ENCODE measurements around the gene JAZF1.

JAZF1 gene

DNA sequence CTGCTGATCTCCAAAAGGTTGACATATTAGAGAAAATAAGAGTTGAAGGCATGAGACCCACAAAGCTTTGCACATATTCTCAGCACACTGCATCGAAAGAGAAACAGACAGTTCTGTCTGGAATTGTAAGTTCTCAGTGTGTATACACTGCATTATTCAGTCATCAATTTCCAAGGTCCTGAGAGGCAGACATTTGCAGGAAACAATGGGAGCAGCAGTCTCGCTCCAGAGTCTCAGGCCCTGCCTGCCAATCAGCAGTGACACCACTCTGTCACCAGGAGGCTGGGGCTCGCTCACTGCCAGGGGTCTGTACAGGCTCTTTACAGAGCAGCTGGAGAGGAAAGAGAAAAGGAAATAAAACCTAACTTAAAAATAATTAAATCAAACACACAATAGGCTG, 36.3 kb downstream of the JAZF1 start:
- TF ChIP-seq, protein P1, sequence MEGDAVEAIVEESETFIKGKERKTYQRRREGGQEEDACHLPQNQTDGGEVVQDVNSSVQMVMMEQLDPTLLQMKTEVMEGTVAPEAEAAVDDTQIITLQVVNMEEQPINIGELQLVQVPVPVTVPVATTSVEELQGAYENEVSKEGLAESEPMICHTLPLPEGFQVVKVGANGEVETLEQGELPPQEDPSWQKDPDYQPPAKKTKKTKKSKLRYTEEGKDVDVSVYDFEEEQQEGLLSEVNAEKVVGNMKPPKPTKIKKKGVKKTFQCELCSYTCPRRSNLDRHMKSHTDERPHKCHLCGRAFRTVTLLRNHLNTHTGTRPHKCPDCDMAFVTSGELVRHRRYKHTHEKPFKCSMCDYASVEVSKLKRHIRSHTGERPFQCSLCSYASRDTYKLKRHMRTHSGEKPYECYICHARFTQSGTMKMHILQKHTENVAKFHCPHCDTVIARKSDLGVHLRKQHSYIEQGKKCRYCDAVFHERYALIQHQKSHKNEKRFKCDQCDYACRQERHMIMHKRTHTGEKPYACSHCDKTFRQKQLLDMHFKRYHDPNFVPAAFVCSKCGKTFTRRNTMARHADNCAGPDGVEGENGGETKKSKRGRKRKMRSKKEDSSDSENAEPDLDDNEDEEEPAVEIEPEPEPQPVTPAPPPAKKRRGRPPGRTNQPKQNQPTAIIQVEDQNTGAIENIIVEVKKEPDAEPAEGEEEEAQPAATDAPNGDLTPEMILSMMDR (IDR thresholded peaks at IDR 0.05; ENCODE audit: control insufficient read depth, extremely low read depth, insufficient read depth): no peak
- no peak for DNase-seq (ENCODE audit: low read depth)
- H3K4me3 ChIP-seq (ENCODE audit: low read depth, low read length): no peak overlapping the region

DNA sequence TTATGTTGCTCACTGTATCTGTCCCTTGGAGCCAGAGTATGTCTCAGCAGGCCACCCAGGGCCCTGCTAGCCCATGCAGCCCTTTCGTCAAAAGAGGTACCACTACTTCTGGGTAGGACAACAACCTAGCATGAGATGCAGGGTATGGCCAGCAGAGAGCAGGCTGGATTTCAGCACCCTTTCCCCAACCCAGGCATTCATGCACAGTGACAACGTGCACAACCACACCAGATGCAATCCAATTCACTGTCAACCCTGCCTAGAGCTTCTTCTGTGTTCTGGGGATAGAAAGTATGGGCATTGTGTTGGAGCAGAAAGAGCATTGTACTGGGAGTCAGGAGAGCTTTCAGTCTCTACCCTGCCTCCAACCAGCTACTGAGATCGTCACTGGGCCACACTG, 37.9 kb downstream of the JAZF1 start:
- DNase-seq (ENCODE audit: low read depth): no peak
- H3K4me3 ChIP-seq (ENCODE audit: low read depth, low read length): no peak overlapping the region
- TF ChIP-seq, protein P1 (IDR thresholded peaks at IDR 0.05; ENCODE audit: control insufficient read depth, extremely low read depth, insufficient read depth): no peak

DNA sequence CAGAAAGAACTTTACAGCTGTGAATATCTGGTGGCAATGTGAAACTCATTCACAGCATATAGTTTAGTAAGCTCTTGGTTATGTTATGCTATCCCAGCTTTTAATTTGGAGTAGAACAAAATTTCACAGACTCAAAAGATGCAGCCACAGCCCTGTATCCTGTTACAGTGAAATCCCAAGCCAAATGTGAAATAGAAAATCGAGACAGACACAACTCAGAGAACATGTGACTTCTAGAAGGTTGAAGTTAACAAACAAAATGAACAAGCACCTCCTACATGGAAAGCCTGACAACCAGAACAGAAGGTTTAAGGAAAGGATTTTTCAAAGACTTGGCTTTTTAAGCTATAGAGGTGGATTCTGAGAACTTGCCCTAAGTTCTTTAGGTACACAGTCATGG, 39.6 kb downstream of the JAZF1 start:
- H3K4me3 ChIP-seq (ENCODE audit: low read depth, low read length): no peak overlapping the region
- DNase-seq (ENCODE audit: low read depth): no peak
- TF ChIP-seq, protein P1 (IDR thresholded peaks at IDR 0.05; ENCODE audit: control insufficient read depth, extremely low read depth, insufficient read depth): no peak

DNA sequence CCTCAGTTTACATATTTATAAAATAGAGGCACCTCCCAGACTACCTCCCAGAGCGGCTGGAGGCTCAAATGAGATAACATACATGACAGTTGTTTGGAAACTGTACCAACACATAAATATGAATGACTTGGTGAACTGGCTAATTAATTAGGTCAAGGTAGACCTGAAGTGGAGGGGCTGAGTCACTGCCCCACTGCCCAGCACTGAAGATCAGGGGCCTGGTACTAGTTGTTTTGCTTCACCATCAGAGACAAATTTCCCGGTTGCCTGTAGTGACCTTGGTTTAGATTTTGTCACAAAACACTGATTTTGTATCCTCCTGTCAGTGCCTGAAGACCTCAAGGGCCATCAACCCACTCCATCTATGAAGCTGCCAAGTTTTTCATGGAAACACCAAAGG, 41.8 kb downstream of the JAZF1 start:
- no peak overlapping the region for H3K4me3 ChIP-seq (ENCODE audit: low read depth, low read length)
- TF ChIP-seq, protein P1 (IDR thresholded peaks at IDR 0.05; ENCODE audit: control insufficient read depth, extremely low read depth, insufficient read depth): no peak
- no peak for DNase-seq (ENCODE audit: low read depth)

DNA sequence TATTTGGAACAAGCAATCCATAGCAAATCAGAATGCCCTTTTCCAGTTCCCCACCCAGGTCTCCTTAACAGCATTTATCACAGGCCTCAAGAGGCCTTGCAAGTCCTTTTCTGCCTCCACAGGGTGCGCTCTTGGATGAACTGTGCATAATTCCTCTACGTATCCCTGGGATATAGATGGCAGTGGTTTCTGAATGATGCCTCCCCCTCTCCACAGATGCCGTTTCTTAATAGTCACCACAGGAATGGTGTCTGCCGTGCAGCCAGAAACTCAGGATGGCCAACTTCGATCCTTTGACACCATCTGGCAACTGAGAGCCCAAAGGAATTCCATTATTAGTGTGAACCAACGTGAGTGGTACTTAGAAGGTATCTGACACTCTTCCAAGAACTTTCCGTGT, 43.1 kb downstream of the JAZF1 start:
- DNase-seq (ENCODE audit: low read depth): no peak
- TF ChIP-seq, protein P1 (IDR thresholded peaks at IDR 0.05; ENCODE audit: control insufficient read depth, extremely low read depth, insufficient read depth): no peak
- no peak overlapping the region for H3K4me3 ChIP-seq (ENCODE audit: low read depth, low read length)

DNA sequence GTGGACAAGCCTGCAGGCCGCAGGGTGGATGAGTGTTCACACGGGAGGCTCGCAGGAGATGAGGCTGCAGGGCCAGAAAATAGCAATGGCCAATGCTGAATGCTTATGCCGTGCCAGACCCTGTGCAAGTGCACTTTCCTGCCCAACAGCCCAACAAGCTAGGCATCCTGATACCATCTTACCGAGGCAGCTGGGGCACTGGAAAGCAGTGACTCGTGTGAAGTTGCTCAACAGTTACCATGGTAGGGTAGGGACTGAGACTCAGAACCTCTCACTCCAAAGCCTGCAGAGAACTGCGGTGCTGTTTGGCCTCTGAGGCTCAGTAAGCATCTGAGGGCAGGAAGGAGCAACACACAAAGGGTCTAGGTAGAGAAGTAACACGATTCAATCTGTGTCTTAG, 43.7 kb downstream of the JAZF1 start:
- TF ChIP-seq, protein P1 (IDR thresholded peaks at IDR 0.05; ENCODE audit: control insufficient read depth, extremely low read depth, insufficient read depth): no peak
- DNase-seq (ENCODE audit: low read depth): no peak
- no peak overlapping the region for H3K4me3 ChIP-seq (ENCODE audit: low read depth, low read length)

DNA sequence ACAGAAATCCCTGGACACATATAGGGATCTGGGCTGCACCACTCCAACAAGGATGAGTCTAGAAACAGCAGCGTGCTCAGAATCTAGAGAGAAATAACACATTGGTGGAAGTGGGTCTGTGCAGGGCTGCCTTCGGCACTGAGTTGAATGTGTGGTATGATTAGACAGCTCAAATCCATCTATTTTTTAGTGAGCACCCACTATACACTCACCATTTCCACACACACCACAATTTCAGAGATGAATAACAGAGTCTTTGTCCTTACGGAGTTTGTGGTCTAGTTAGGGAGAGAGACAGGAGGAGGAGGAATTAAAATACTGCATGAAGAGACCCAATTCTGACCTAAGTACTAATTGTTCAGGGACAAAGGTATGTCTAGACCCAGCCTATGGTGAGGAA, 44.2 kb downstream of the JAZF1 start:
- TF ChIP-seq, protein P1 (IDR thresholded peaks at IDR 0.05; ENCODE audit: control insufficient read depth, extremely low read depth, insufficient read depth): no peak
- no peak for DNase-seq (ENCODE audit: low read depth)
- H3K4me3 ChIP-seq (ENCODE audit: low read depth, low read length): no peak overlapping the region

Measured in LNCaP clone FGC (cell line).